Sigmoid colon (tissue), 7 donors: ENCODE results near the gene RPL11. TPM values are rescaled to one million over a fixed set of nuclear protein-coding genes. Genes with fewer than 3 reads are reported as not detected.
"Not testable (repeated sequence)": the region's sequence is repeated elsewhere in the genome, so short reads cannot be mapped to it uniquely, and the experiment has no call there.

Experiments
- DNase-seq: peaks from one replicate; pipeline ENCODE4 v3.0.0-alpha.2; 2019
- H3K27ac ChIP-seq, 4 donors: fragments of 200-600 bp; sonication (generic); one replicate each; pipeline ENCODE4 v1.5.1; 2016 to 2019; ENCODE audit warnings: mild to moderate bottlenecking in 1 of 4
- H3K27me3 ChIP-seq, 3 donors: fragments of 200-600 bp; sonication (generic); one replicate each; pipeline ENCODE4 v1.5.1; 2019; ENCODE audit warnings: mild to moderate bottlenecking in 1 of 3
- H3K36me3 ChIP-seq, 4 donors: fragments of 200-600 bp; sonication (generic); one replicate each; pipeline ENCODE4 v1.5.1; 2016 to 2019
- H3K4me1 ChIP-seq, 4 donors: fragments of 200-600 bp; sonication (generic); one replicate each; pipeline ENCODE4 v1.5.1; 2017 to 2019
- H3K4me3 ChIP-seq, 4 donors: fragments of 200-600 bp; sonication (generic); one replicate each; pipeline ENCODE4 v1.5.1; 2017 to 2019; ENCODE audit warnings: mild to moderate bottlenecking in 2 of 4, moderate library complexity in 1 of 4
- H3K9me3 ChIP-seq, 4 donors: fragments of 200-600 bp in 3 of 4; sonication (generic) in 3 of 4; one replicate each; pipeline versions ENCODE4 v1.5.1 to v1.6.1; 2013 to 2019
- EP300 ChIP-seq, 4 donors: sonication (generic); formaldehyde crosslinking; IDR thresholded peaks; one replicate each; pipeline ENCODE4 v1.6.1; 2017; ENCODE audit warnings: antibody characterized with exemption in 4 of 4
- POLR2A ChIP-seq, 2 donors: fragments of 450-650 bp; IDR thresholded peaks; one replicate each; pipeline ENCODE4 v1.6.1; 2016; ENCODE audit warnings: antibody characterized with exemption in 2 of 2, mild to moderate bottlenecking in 2 of 2, moderate library complexity in 2 of 2
- POLR2AphosphoS5 ChIP-seq, 4 donors: sonication (generic); formaldehyde crosslinking; IDR thresholded peaks; one replicate each; pipeline ENCODE4 v1.6.1; 2017; ENCODE audit warnings: antibody characterized with exemption in 4 of 4
- WGBS, 2 donors: extraction: QIAGEN DNeasy Blood & Tissue Kit; methylation state at CpG; one replicate each; pipeline ENCODE4 v1.1.7; 2013; 5-methylcytosine and 5-hydroxymethylcytosine counted together
- intact Hi-C: fragments of 100-400 bp; cut with DNase I; formaldehyde crosslinking; loops from one replicate; pipeline ENCODE4 v1.15.1; 2023
- polyA plus RNA-seq, 3 donors: library from polyadenylated mRNA; stranded (reverse); fragments of 200-250 nt; gene quantifications; one replicate each; pipeline ENCODE4 v1.2.3, GENCODE V29; 2013
- total RNA-seq, 4 donors: library from RNA; depleted of rRNA; stranded (reverse); fragments of >200 nt; gene quantifications; one replicate each; pipeline ENCODE4 v1.1.0, GENCODE V29; 2016
- TF ChIP-seq, protein P1 (sequence below), 4 experiments: fragments of 450-650 bp in 3 of 4; fragments of 200-600 bp in 1 of 4; IDR thresholded peaks; one replicate each; pipeline ENCODE4 v1.5.1; 2016 to 2019; ENCODE audit warnings: antibody characterized with exemption in 4 of 4, mild to moderate bottlenecking in 3 of 4, moderate library complexity in 2 of 4
- donor health status: healthy with polysubstance abuse.
- donor health status: Bipolar disorder and iron deficiency.
- donor health status: healthy.

The RPL11 gene
- total and polyA plus RNA-seq, 7 donors, result 735 to 3,932 (median 1,309) TPM

DNA sequence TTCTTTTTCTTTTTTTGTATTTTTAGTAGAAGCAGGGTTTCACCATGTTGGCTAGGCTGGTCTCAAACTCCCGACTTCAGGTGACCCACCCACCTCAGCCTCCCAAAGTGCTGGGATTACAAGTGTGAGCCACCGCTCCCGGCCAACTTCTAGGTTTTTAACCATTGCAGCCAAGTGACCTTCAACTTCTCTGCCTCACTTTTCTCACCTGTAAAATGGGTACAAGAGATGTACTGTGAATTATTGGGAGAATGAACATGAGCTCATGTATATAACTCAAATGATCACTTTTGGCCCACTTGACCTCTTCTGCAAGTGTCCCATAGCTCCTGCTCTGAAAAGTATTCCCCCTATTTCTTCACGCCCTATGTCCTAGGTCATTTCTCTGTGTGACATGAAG is 11.8 kb upstream of the RPL11 start:
- H3K27me3 ChIP-seq, result peaks cover 0 to 16% (median 0%) of the 10 kb centered on the region in 3 donors
- intact Hi-C loops, result no loop called here
- no peak for DNase-seq
- no peaks in the 10 kb centered on the region for H3K9me3 ChIP-seq
- H3K4me1 ChIP-seq, result no peaks in the 10 kb centered on the region
- H3K4me3 ChIP-seq, result no peak overlapping the region
- WGBS, 2 donors, result 90 to 91% methylated on average over 4 of the region's 4 CpGs
- H3K36me3 ChIP-seq, result no peaks in the 10 kb centered on the region
- TF ChIP-seq EP300 (IDR thresholded peaks at IDR 0.05) (no peak), POLR2AphosphoS5 (IDR thresholded peaks at IDR 0.05) (no peak), POLR2A (IDR thresholded peaks at IDR 0.05) (no peak)
- TF ChIP-seq, protein P1, sequence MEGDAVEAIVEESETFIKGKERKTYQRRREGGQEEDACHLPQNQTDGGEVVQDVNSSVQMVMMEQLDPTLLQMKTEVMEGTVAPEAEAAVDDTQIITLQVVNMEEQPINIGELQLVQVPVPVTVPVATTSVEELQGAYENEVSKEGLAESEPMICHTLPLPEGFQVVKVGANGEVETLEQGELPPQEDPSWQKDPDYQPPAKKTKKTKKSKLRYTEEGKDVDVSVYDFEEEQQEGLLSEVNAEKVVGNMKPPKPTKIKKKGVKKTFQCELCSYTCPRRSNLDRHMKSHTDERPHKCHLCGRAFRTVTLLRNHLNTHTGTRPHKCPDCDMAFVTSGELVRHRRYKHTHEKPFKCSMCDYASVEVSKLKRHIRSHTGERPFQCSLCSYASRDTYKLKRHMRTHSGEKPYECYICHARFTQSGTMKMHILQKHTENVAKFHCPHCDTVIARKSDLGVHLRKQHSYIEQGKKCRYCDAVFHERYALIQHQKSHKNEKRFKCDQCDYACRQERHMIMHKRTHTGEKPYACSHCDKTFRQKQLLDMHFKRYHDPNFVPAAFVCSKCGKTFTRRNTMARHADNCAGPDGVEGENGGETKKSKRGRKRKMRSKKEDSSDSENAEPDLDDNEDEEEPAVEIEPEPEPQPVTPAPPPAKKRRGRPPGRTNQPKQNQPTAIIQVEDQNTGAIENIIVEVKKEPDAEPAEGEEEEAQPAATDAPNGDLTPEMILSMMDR (IDR thresholded peaks at IDR 0.05), result no peak
- no peak overlapping the region for H3K27ac ChIP-seq

DNA sequence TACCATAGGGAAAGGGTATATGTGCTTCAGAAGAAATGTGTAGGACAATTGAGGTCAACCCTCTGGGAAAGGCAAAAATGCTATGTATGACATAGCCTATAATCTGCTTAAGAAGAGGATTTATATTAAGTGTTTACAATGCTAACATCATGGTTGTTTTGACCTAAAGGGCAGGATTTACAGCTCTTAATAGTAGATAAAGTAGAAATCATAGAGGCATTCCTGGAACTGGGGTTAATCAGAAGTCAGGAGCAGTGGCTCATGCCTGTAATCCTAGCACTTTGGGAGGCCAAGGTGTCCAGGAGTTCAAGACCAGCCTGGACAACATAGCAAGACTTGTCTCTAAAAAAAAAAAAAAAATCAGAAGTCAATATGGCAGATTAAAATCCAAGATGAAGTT is 8.7 kb upstream of the RPL11 start:
- TF ChIP-seq POLR2AphosphoS5 (IDR thresholded peaks at IDR 0.05) (no peak), EP300 (IDR thresholded peaks at IDR 0.05) (no peak), POLR2A (IDR thresholded peaks at IDR 0.05) (no peak)
- TF ChIP-seq, protein P1 (IDR thresholded peaks at IDR 0.05), result no peak
- peaks cover 0 to 16% (median 0%) of the 10 kb centered on the region in 3 donors for H3K27me3 ChIP-seq
- no peak overlapping the region for H3K27ac ChIP-seq
- no peak for DNase-seq
- no peaks in the 10 kb centered on the region for H3K36me3 ChIP-seq
- no peaks in the 10 kb centered on the region for H3K9me3 ChIP-seq
- intact Hi-C loops, result no loop called here
- no peak overlapping the region for H3K4me3 ChIP-seq
- no peaks in the 10 kb centered on the region for H3K4me1 ChIP-seq

GRCh38 chr1:23684415-23684814 is 7.2 kb upstream of the RPL11 start:
- Histone ChIP-seq H3K4me3 (no peak overlapping the region), H3K36me3 (no peaks in the 10 kb centered on the region), H3K27ac (no peak overlapping the region), H3K4me1 (no peaks in the 10 kb centered on the region), H3K9me3 (no peaks in the 10 kb centered on the region), H3K27me3 (peaks cover 0 to 16% (median 0%) of the 10 kb centered on the region in 3 donors)
- WGBS, 2 donors, result 80 to 87% methylated on average over 2 of the region's 2 CpGs
- intact Hi-C loops, result no loop called here
- no peak for TF ChIP-seq EP300 (IDR thresholded peaks at IDR 0.05)
- TF ChIP-seq, protein P1 (IDR thresholded peaks at IDR 0.05), result no peak
- TF ChIP-seq POLR2AphosphoS5 (IDR thresholded peaks at IDR 0.05), result no peak
- no peak for TF ChIP-seq POLR2A (IDR thresholded peaks at IDR 0.05)
- no peak for DNase-seq

GRCh38 chr1:23685197-23685596 is 6.4 kb upstream of the RPL11 start:
- H3K27me3 ChIP-seq, H3K4me1 ChIP-seq, H3K4me3 ChIP-seq, DNase-seq, H3K36me3 ChIP-seq, H3K27ac ChIP-seq, H3K9me3 ChIP-seq, intact Hi-C loops: not testable (repeated sequence)
- WGBS, 2 donors, result 68 to 79% methylated on average over 7 of the region's 7 CpGs

DNA sequence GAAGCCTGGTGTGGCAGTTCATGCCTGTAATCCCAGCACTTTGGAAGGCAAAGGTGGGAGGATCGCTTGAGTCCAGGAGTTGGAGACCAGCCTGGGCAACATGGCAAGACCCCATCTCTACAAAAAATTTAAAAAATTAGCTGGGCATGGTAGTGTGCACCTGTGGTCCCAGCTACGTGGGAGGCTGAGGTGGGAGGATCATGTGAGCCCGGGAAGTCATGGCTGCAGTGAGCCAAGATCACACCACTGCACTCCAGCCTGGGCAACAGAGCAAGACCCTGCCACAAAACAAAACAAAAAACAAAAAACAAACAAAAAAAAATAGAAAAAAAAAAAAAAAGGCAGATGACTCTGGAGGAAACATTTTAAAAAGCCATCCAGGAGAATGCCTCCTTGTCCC is 3.9 kb upstream of the RPL11 start:
- not testable (repeated sequence) for DNase-seq

DNA sequence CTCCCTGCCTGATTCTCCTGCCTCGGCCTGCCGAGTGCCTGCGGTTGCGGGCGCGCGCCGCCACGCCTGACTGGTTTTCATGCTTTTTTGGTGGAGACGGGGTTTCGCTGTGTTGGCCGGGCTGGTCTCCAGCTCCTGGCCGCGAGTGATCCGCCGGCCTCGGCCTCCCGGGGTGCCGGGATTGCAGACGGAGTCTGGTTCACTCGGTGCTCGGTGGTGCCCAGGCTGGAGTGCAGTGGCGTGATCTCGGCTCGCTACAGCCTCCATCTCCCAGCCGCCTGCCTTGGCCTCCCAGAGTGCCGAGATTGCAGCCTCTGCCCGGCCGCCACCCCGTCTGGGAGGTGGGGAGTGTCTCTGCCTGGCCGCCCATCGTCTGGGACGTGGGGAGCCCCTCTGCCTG is 3.3 kb upstream of the RPL11 start:
- H3K27ac ChIP-seq, H3K36me3 ChIP-seq, intact Hi-C loops, DNase-seq, H3K4me3 ChIP-seq, H3K9me3 ChIP-seq, H3K27me3 ChIP-seq: not testable (repeated sequence)
- WGBS, 2 donors, result 94 to 95% methylated on average over 33 of the region's 33 CpGs
- H3K4me1 ChIP-seq, result peaks cover 0 to 17% (median 12%) of the 10 kb centered on the region in 4 donors

More for the DNA sequence above, 3.9 kb upstream of the RPL11 start:
- H3K4me1 ChIP-seq, result peaks cover 0 to 11% (median 6%) of the 10 kb centered on the region in 4 donors
- H3K27me3 ChIP-seq, H3K4me3 ChIP-seq, H3K27ac ChIP-seq, H3K9me3 ChIP-seq, H3K36me3 ChIP-seq, intact Hi-C loops: not testable (repeated sequence)
- 87 to 88% methylated on average over 3 of the region's 3 CpGs for WGBS, 2 donors
